ENCODE results near the gene TRIP6.

GRCh38 chr7:100847360-100847759, 19.8 kb upstream of the TRIP6 start:
- TF ChIP-seq POLR2A (IDR thresholded peaks at IDR 0.05; ENCODE audit: control extremely low read depth in 1 of 2, low read depth in 2 of 2, low read length in 2 of 2), result no peak
- no peak for TF ChIP-seq YY1 (IDR thresholded peaks at IDR 0.05; ENCODE audit: low read depth, low read length)
- no peak for TF ChIP-seq TAF1 (IDR thresholded peaks at IDR 0.05; ENCODE audit: low read depth, low read length)
- TF ChIP-seq CTCF (IDR thresholded peaks at IDR 0.05; ENCODE audit: control extremely low read depth in 1 of 3, insufficient read depth in 1 of 3, low read depth in 1 of 3, low read length in 3 of 3), result no peak
- TF ChIP-seq POLR2AphosphoS5 (IDR thresholded peaks at IDR 0.05; ENCODE audit: low read depth, low read length), result no peak
- no peak for TF ChIP-seq E2F6 (IDR thresholded peaks at IDR 0.05)
- no peak for TF ChIP-seq SIX5 (IDR thresholded peaks at IDR 0.05; ENCODE audit: low read depth, low read length)
- TF ChIP-seq SP1 (IDR thresholded peaks at IDR 0.05; ENCODE audit: low read depth, low read length), result no peak
- no peak for TF ChIP-seq EZH2 (IDR thresholded peaks at IDR 0.05; ENCODE audit: low read depth, low read length, severe bottlenecking)
- no peak for TF ChIP-seq NANOG (IDR thresholded peaks at IDR 0.05; ENCODE audit: insufficient read depth, low read depth, low read length, poor library complexity, severe bottlenecking)
